Activated CD4-positive, alpha-beta T cell treated with anti-CD3 and anti-CD28 coated beads, Interleukin-2, amount 10 ng/mL, durations not matched to agents 24 days and 14 days (primary cell): ENCODE results near the gene TRAPPC5. TPM values are rescaled to one million over a fixed set of nuclear protein-coding genes. Genes with fewer than 3 reads are reported as not detected.
"Not testable (repeated sequence)": the region's sequence is repeated elsewhere in the genome, so short reads cannot be mapped to it uniquely, and the experiment has no call there.

Experiments
- DNase-seq: peaks from one replicate; pipeline ENCODE4 v3.0.0; 2022
- H3K27ac Mint-ChIP-seq: one replicate; pipeline ENCODE4 v1.8.0; 2022; ENCODE audit warnings: mild to moderate bottlenecking, mixed read lengths
- H3K27me3 Mint-ChIP-seq: one replicate; pipeline ENCODE4 v1.8.0; 2022; ENCODE audit warnings: mixed read lengths
- H3K36me3 Mint-ChIP-seq: one replicate; pipeline ENCODE4 v1.8.0; 2022; ENCODE audit warnings: low read depth, mild to moderate bottlenecking, mixed read lengths
- H3K4me1 Mint-ChIP-seq: one replicate; pipeline ENCODE4 v1.8.0; 2021; ENCODE audit warnings: mixed read lengths
- H3K4me3 Mint-ChIP-seq: one replicate; pipeline ENCODE4 v1.8.0; 2022; ENCODE audit warnings: mild to moderate bottlenecking, moderate library complexity, mixed read lengths
- H3K9me3 Mint-ChIP-seq: one replicate; pipeline ENCODE4 v1.8.0; 2021; ENCODE audit warnings: mixed read lengths
- intact Hi-C: fragments of 100-400 bp; cut with micrococcal nuclease; formaldehyde crosslinking; loops from one replicate; pipeline ENCODE4 v1.15.1; 2023
- total RNA-seq: library from RNA; stranded (reverse); gene quantifications from 2 replicates; pipeline ENCODE4 v1.2.3, GENCODE V29; 2022

The TRAPPC5 gene
- total RNA-seq, 1 donor from 2014 or later: 84.1 TPM

DNA sequence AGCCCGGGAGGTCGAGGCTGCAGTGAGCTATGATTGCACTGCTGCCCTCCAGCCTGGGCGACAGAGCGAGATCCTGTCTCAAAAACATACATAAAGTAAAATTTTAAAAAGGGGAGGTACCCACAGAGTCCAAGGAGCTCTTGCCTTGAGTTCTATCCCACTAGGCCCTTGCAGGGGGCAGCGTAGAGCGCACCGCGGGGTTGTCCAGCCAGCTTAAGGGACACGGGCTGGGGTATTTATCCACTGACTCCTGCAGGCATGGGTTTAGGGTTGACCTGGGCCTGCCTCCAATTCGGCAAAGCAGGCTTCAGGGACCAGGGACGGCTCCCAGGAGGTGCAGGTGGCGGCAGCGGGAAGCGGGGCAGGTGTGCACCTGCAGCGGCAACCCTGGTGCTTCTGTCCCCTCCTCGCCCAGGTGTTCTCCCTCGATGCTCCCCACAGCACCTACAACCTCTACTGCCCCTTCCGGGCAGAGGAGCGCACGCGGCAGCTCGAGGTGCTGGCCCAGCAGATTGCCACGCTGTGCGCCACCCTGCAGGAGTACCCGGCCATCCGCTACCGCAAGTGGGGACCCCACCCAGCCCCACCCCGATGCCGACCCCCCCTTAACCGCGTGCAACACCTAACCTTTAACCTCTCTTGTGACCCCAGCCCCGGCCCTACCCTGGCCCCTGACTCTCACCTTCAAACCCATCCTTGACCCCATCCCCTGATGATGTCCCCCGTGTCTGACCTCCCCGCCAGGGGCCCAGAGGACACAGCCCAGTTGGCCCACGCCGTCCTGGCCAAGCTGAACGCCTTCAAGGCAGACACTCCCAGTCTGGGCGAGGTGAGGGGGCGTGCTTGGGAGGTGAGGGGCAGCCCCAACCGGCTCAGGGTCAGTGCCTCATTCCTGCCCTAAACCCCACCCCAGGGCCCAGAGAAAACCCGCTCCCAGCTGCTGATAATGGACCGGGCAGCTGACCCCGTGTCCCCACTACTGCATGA is 39.0 kb upstream of the TRAPPC5 start:
- intact Hi-C loops: no loop called here
- Mint-ChIP-seq H3K36me3 (peaks cover 40% of the 10 kb centered on the region), H3K4me1 (peaks cover 15% of the 10 kb centered on the region), H3K9me3 (no peaks in the 10 kb centered on the region), H3K27ac (no peak overlapping the region), H3K4me3 (no peak overlapping the region), H3K27me3 (no peaks in the 10 kb centered on the region)
- no peak for DNase-seq

DNA sequence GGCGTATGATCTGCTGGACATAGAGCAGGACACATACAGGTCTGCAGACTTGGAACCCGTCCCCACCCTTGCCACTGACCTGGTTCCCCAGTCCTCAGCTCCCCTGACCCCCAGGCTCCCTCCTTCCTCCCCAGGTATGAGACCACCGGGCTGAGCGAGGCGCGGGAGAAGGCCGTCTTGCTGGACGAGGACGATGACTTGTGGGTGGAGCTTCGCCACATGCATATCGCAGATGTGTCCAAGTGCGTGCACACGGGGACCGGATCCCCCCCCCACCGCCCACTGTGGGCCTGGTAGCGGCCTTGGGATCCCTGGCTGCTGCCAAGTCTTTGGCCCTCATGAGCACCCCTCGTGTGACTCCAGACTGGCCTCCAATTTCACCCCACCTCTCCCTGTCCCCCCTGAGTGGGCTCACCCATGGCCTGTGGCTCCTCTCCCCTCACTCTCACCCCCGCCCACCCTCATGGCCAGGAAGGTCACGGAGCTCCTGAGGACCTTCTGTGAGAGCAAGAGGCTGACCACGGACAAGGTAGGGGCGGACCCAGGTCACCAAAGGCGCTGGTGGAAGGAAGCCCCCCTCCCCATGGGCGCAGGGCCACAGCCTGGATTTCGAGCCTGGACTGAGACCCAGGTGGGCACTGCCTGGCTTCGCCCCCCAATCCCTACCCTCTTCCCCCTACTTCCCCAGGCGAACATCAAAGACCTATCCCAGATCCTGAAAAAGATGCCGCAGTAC is 38.2 kb upstream of the TRAPPC5 start:
- no peak overlapping the region for H3K4me3 Mint-ChIP-seq
- no peak for DNase-seq
- peaks cover 40% of the 10 kb centered on the region for H3K36me3 Mint-ChIP-seq
- H3K27ac Mint-ChIP-seq: no peak overlapping the region
- no peaks in the 10 kb centered on the region for H3K9me3 Mint-ChIP-seq
- intact Hi-C loops: no loop called here
- H3K27me3 Mint-ChIP-seq: no peaks in the 10 kb centered on the region
- peaks cover 15% of the 10 kb centered on the region for H3K4me1 Mint-ChIP-seq

DNA sequence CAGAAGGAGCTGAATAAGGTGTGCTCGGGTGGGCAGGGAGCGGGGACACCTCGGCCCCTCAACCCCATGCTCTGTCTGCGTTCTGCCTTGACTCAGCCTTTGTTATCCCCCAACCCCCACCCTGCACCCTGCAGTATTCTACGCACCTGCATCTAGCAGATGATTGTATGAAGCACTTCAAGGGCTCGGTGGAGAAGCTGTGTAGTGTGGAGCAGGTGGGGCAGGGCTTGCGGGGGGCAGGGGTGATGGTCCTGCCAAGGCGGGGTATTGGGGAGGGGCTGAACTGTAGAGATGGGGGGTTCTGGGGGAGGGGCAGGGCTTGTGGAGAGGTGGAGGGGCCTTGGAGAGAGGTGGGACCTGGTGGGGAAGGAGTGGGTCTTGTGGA is 37.6 kb upstream of the TRAPPC5 start:
- Mint-ChIP-seq H3K9me3 (no peaks in the 10 kb centered on the region), H3K4me3 (no peak overlapping the region), H3K27ac (no peak overlapping the region), H3K27me3 (no peaks in the 10 kb centered on the region), H3K36me3 (peaks cover 44% of the 10 kb centered on the region), H3K4me1 (peaks cover 13% of the 10 kb centered on the region)
- intact Hi-C loops: no loop called here
- no peak for DNase-seq

DNA sequence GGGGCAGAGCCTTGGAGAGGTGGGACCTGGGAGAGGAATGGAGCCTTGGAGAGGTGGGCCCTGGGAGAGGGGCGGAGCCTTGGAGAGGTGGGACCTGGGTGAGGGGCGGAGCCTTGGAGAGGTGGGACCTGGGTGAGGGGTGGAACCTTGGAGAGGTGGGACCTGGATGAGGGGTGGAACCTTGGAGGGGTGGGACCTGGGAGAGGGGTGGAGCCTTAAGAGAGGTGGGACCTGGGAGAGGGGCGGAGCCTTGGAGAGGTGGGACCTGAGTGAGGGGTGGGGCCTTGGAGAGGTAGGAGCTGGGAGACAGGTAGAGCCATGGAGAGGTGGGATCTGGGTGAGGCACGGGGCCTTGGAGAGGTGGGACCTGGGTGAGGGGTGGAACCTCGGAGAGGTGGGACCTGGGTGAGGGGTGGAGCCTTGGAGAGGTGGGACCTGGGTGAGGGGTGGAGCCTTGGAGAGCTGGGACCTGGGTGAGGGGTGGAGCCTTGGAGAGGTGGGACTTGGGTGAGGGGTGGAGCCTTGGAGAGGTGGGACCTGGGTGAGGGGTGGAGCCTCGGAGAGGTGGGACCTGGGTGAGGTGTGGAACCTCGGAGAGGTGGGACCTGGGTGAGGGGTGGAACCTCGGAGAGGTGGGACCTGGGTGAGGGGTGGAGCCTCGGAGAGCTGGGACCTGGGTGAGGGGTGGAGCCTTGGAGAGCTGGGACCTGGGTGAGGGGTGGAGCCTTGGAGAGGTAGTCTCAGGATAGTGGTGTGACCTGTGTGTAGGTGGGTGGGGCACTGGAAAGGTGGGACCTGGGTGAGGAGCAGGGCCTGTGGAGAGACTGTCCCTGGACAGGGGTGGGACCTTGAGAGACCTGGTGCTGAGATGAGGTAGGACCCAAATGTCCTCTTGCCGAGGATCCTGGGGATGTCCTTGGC is 36.7 kb upstream of the TRAPPC5 start:
- intact Hi-C loops, H3K4me3 Mint-ChIP-seq, H3K27ac Mint-ChIP-seq, H3K9me3 Mint-ChIP-seq, H3K27me3 Mint-ChIP-seq: not testable (repeated sequence)
- Mint-ChIP-seq H3K4me1 (peaks cover 11% of the 10 kb centered on the region), H3K36me3 (peaks cover 44% of the 10 kb centered on the region)
- DNase-seq: peak; percentile 74

DNA sequence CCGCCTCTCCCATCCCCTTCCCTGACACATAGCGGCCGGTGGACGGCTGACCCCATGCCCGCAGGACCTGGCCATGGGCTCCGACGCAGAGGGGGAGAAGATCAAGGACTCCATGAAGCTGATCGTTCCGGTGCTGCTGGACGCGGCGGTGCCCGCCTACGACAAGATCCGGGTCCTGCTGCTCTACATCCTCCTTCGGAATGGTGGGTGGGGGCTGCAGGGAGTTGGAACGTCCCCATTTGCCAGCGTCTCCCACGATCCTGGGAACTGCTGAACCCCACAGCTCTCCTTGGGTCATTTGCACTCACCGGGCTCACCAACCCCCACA is 36.1 kb upstream of the TRAPPC5 start:
- H3K27ac Mint-ChIP-seq: no peak overlapping the region
- DNase-seq: no peak
- H3K9me3 Mint-ChIP-seq: no peaks in the 10 kb centered on the region
- H3K27me3 Mint-ChIP-seq: no peaks in the 10 kb centered on the region
- no peak overlapping the region for H3K4me3 Mint-ChIP-seq
- peaks cover 39% of the 10 kb centered on the region for H3K36me3 Mint-ChIP-seq
- peaks cover 9% of the 10 kb centered on the region for H3K4me1 Mint-ChIP-seq
- intact Hi-C loops: no loop called here

DNA sequence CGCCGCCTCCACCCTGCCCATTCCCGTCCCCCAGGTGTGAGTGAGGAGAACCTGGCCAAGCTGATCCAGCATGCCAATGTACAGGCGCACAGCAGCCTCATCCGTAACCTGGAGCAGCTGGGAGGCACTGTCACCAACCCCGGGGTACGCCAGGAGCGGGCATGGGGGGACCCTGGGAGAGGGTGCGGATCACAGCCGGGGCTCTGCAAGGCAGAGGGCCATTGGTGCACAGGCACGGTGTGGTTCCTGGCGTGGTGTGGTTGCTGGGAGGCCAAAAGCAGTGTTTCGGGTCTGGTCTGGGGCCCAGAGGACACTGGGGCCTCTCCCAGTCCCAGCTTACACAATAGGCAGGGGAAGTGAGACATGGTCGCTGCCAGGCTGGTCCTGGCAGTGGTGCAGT is 35.5 kb upstream of the TRAPPC5 start:
- Mint-ChIP-seq H3K27ac (no peak overlapping the region), H3K9me3 (no peaks in the 10 kb centered on the region), H3K4me3 (no peak overlapping the region), H3K4me1 (peaks cover 3% of the 10 kb centered on the region), H3K36me3 (peaks cover 32% of the 10 kb centered on the region), H3K27me3 (peaks cover 2% of the 10 kb centered on the region)
- DNase-seq: no peak
- intact Hi-C loops: no loop called here

DNA sequence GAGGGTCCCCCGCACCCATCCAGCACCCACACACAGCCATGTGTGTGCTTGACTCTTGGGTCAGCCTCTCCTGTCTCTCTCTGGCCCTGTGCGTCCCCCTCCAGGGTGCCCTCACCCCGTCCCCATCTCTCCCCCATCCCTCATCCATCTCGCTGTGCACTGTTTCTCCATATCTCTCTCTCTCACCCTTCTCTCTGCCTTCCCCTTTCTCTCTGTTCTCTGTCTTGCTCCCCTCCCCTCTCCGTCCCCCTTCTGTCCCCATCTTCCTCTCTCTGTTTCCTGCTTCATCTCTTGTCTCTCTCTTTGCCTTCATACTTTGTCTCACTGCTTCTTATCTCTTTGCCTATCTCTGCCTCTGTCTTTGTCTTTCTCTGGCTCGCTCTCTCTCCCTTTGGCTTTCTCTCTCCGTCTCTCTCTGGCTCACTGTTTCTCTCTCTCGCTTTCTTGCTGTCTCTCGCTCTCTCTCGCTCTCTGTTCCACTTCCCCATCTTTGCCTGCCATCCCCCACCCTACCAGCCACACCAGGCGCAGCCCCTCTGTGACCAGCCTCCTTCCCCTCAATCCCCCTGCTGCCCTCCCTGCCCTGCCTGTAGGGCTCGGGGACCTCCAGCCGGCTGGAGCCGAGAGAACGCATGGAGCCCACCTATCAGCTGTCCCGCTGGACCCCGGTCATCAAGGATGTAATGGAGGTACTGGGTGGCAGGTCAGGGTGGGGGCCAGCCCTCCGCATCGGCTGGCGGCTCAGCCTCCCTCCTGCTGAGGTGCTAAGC is 34.8 kb upstream of the TRAPPC5 start:
- intact Hi-C loops: no loop called here
- no peak overlapping the region for H3K27ac Mint-ChIP-seq

DNA sequence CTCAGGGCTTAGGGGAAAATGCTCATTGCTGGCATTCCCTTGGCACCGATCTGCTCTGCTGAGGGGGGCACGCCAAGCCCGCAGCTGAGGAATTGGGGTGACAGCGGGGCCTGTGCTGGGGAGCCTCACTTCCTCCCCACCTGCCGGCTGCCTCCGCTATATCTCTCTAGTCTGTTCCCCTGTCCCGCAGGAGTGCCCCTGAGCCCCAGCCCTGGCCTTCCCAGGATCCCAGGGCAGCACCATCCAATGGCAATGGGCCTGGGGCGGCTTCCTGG is 34.3 kb upstream of the TRAPPC5 start:
- Mint-ChIP-seq H3K27me3 (peaks cover 2% of the 10 kb centered on the region), H3K4me1 (no peaks in the 10 kb centered on the region), H3K36me3 (peaks cover 29% of the 10 kb centered on the region), H3K4me3 (no peak overlapping the region), H3K9me3 (no peaks in the 10 kb centered on the region), H3K27ac (no peak overlapping the region)
- no peak for DNase-seq
- intact Hi-C loops: no loop called here

More for the DNA sequence above, 34.8 kb upstream of the TRAPPC5 start:
- Mint-ChIP-seq H3K9me3 (no peaks in the 10 kb centered on the region), H3K27me3 (peaks cover 2% of the 10 kb centered on the region), H3K4me1 (no peaks in the 10 kb centered on the region), H3K4me3 (no peak overlapping the region), H3K36me3 (peaks cover 29% of the 10 kb centered on the region)
- no peak for DNase-seq

DNA sequence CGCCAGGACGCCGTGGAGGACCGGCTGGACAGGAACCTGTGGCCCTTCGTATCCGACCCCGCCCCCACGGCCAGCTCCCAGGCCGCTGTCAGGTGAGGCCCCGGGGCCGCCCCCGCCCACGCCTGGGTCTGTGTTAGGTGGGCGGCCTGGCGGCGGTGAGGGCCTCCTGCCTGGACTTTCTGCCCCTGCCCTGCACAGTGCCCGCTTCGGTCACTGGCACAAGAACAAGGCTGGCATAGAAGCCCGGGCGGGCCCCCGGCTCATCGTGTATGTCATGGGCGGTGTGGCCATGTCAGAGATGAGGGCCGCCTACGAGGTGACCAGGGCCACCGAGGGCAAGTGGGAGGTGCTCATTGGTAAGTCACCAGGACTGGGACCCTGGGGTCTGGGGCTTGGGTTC is 33.5 kb upstream of the TRAPPC5 start:
- DNase-seq: no peak
- Mint-ChIP-seq H3K27ac (no peak overlapping the region), H3K4me1 (peaks cover 3% of the 10 kb centered on the region), H3K27me3 (peaks cover 2% of the 10 kb centered on the region), H3K36me3 (peaks cover 29% of the 10 kb centered on the region), H3K4me3 (no peak overlapping the region), H3K9me3 (no peaks in the 10 kb centered on the region)
- intact Hi-C loops: no loop called here

DNA sequence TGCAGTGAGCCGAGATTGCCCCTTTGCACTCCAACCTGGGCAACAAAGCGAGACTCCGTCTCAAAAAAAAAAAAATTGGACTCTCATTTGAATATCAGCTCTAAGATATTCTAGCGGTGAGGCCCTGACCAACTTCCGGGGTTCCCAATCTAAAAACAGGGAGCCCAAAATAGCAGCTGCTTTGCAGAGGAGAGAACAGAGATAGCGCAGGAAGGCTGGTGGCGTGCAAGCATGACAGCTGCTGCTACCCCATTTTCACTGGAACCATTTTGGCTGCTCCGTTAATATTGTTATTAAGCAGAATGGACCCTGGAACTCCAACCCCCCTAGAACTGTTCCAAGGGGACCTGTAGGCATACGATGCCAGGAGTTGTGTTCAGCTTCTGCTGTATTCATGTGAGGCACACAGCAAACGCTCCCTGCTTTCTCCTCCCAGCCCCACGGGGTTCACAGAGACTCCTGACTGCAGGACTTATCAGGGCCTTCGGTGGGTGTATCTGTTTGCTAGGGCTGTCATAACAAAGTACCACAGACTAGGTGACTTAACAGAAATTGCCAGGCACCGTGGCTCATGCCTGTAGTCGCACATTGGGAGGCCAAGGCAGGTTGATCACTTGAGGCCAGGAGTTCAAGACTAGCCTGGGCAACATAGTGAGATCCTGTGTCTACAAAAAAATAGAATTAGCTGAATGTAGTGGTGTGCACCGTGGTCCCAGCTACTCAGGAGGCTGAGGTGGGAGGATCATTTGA is 32.2 kb upstream of the TRAPPC5 start:
- no peak for DNase-seq
- Mint-ChIP-seq H3K4me3 (no peak overlapping the region), H3K4me1 (peaks cover 10% of the 10 kb centered on the region), H3K36me3 (peaks cover 18% of the 10 kb centered on the region), H3K9me3 (no peaks in the 10 kb centered on the region), H3K27ac (no peak overlapping the region), H3K27me3 (peaks cover 2% of the 10 kb centered on the region)
- intact Hi-C loops: no loop called here

DNA sequence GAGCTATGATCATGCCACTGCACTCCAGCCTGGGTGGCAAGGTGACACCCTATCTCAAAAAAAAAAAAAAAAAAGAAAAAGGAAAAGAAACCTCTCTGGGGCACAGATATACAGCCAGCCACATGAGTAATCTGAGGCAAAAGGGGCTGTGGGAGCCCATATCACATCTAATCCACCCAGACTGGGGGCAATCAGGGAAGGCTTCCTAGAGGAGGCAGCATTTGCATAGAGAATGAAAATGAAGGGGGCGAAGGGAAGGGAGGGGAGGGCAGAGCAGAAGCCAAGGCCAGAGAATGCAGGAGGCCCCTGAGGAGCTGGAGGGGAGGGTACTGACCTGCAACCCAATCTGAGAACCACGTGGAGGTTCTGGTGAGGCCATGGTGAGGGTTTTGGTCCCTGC is 30.5 kb upstream of the TRAPPC5 start:
- H3K27me3 Mint-ChIP-seq: peaks cover 2% of the 10 kb centered on the region
- H3K9me3 Mint-ChIP-seq: no peaks in the 10 kb centered on the region
- DNase-seq: no peak
- H3K36me3 Mint-ChIP-seq: peaks cover 12% of the 10 kb centered on the region
- H3K4me1 Mint-ChIP-seq: peaks cover 10% of the 10 kb centered on the region
- H3K27ac Mint-ChIP-seq: no peak overlapping the region
- H3K4me3 Mint-ChIP-seq: no peak overlapping the region
- intact Hi-C loops: no loop called here

DNA sequence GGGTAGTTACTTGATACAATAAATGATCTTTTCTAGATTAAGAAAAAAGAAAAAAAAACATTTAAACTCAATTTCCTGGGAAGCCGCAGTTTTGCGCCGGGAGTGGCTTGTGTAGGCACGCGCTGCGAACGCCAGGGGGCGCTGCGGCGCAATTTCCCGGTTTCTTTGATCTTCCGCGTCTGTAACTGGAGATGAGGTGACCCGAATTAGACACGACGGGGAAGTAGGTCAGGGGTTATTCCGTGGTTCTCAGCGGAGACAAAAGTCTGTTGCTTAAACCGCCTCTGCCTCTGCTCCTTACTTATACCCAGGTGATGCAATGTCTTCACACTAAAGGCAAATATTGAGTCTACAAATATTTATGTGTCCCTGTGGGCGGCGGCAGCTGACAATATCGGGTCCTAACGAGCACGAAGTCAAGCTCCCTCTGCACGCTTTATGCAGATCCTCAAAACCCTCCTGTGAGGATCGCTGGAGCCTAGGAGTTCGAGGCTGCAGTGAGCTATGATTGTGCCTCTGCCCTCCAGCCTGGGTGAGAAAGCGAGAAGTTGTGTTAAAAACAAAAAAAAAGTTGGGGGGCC is 28.5 kb upstream of the TRAPPC5 start:
- peak overlapping the region; percentile 80 for H3K27ac Mint-ChIP-seq
- peak; percentile 96 for DNase-seq
- intact Hi-C loops: loop anchor here (1.0 kb wide), 2 partner anchors 29 to 147 kb away; no protein-coding TSS in a partner anchor
- H3K27me3 Mint-ChIP-seq: peaks cover 2% of the 10 kb centered on the region
- H3K4me3 Mint-ChIP-seq: peak overlapping the region; percentile 71
- no peaks in the 10 kb centered on the region for H3K9me3 Mint-ChIP-seq
- peaks cover 14% of the 10 kb centered on the region for H3K4me1 Mint-ChIP-seq
- H3K36me3 Mint-ChIP-seq: peaks cover 5% of the 10 kb centered on the region
